Heart left ventricle (tissue), 16 donors: ENCODE data around the gene GFRAL. TPM values are rescaled to one million over a fixed set of nuclear protein-coding genes. Genes with fewer than 3 reads are reported as not detected.

Experiments used
- ATAC-seq, 4 donors: fragments of 200-7000 bp; cut with Tn5 transposase; one replicate each; pipeline ENCODE4 v1.9.1; 2020 to 2022; ENCODE audit warnings: moderate library complexity in 4 of 4, mild to moderate bottlenecking in 3 of 4, moderate number of reproducible peaks in 1 of 4
- DNase-seq, 5 donors: peaks; one replicate each; pipeline ENCODE4 v3.0.0-alpha.2; 2020
- H3K27ac ChIP-seq, 12 donors: fragments of 200-600 bp; sonication (generic) in 4 of 12; one replicate each; pipeline versions ENCODE4 v1.5.0 to v1.8.0; 2016 to 2022; ENCODE audit warnings: mild to moderate bottlenecking in 2 of 12
- H3K27me3 ChIP-seq, 9 donors: fragments of 200-600 bp; sonication (generic) in 2 of 9; one replicate each; pipeline versions ENCODE4 v1.5.1 to v1.8.0; 2016 to 2022; ENCODE audit warnings: mild to moderate bottlenecking in 3 of 9
- H3K36me3 ChIP-seq, 9 donors: fragments of 200-600 bp; sonication (generic) in 2 of 9; one replicate each; pipeline versions ENCODE4 v1.5.0 to v1.8.0; 2018 to 2022; ENCODE audit warnings: mild to moderate bottlenecking in 2 of 9
- H3K4me1 ChIP-seq, 12 donors: fragments of 200-600 bp; sonication (generic) in 4 of 12; one replicate each; pipeline versions ENCODE4 v1.5.0 to v1.8.0; 2016 to 2022; ENCODE audit warnings: mild to moderate bottlenecking in 3 of 12
- H3K4me3 ChIP-seq, 12 donors: fragments of 200-600 bp; sonication (generic) in 4 of 12; one replicate each; pipeline versions ENCODE4 v1.5.0 to v1.8.0; 2017 to 2022; ENCODE audit warnings: mild to moderate bottlenecking in 9 of 12, moderate library complexity in 4 of 12
- H3K9me3 ChIP-seq, 12 donors: fragments of 200-600 bp; sonication (generic) in 4 of 12; one replicate each; pipeline versions ENCODE4 v1.5.0 to v1.8.0; 2016 to 2022; ENCODE audit warnings: mild to moderate bottlenecking in 1 of 12
- CTCF ChIP-seq, 12 donors: fragments of 200-600 bp; sonication (generic) in 4 of 12; IDR thresholded peaks; one replicate each; pipeline versions ENCODE4 v1.5.0 to v1.8.0; 2018 to 2022; ENCODE audit warnings: antibody characterized with exemption in 12 of 12, mild to moderate bottlenecking in 5 of 12
- POLR2A ChIP-seq, 2 donors: fragments of 450-650 bp; IDR thresholded peaks; one replicate each; pipeline ENCODE4 v1.6.1; 2017; ENCODE audit warnings: antibody characterized with exemption in 2 of 2, mild to moderate bottlenecking in 2 of 2, moderate library complexity in 2 of 2
- WGBS, 4 donors: extraction: QIAGEN DNeasy Blood & Tissue Kit in 2 of 4; methylation state at CpG; one replicate each; pipeline versions ENCODE4 v1.1.5 to v1.1.7; 2013 to 2018; 5-methylcytosine and 5-hydroxymethylcytosine counted together
- intact Hi-C, 10 donors: fragments of 100-400 bp; cut with DNase I; formaldehyde crosslinking; loops; one replicate each; pipeline versions ENCODE4 v1.11.1 to v1.14.2; 2022
- polyA plus RNA-seq, 2 donors: library from polyadenylated mRNA; stranded (reverse); fragments of 200-250 nt; gene quantifications; one replicate each; pipeline ENCODE4 v1.2.3, GENCODE V29; 2013
- total RNA-seq, 9 donors: library from RNA; depleted of rRNA in 2 of 9; stranded (reverse); fragments of >200 nt in 2 of 9; fragmentation: NEBNext Ultra II Directional in 3 of 9; extraction: Animal tissue kit (Norgen Biotek cat#: 25700) in 3 of 9; gene quantifications; one replicate each; pipeline versions ENCODE4 v1.1.0 to v1.2.4, GENCODE V29; 2016 to 2023
- donor health status: ischemic (EF 13 %, LVEDD 7.1; RV severe dilation, severe dysfunction).
- donor health status: healthy with polysubstance abuse.
- donor health status: DM: no; HTN: yes; CAD: no.
- donor health status: DM: no; HTN: no; CAD: no.
- donor health status: ischemic (EF 25% LVEDD 6.9; RV normal size, moderate dysfunction).
- donor health status: ischemic (EF 25% LVEDD 5.7; RV mildly dilated, moderate dysfunction).
- donor health status: healthy.
- donor health status: DM: yes; HTN: yes; CAD: no.
- donor health status: ischemic (EF 35%, LVEDD 5.7; RV mildly dilated, moderate dysfunction).
- donor health status: nonischemic (EF 11% LVEDD 7.7; RV severe dilation, severe dysfunction).
- donor health status: DM: yes; HTN: yes; CAD: no.
- donor health status: PGD.
- donor health status: ischemic (EF 29% LVEDD 5.4; RV normal size, mild dysfunction).
- donor health status: nonischemic (EF 23%, LVEDD 6.1; RV moderate dilation, normal function).

Gene GFRAL
- total and polyA plus RNA-seq, 11 donors, result not detected

GRCh38 chr6:55443238-55444134, 116.2 kb downstream of the GFRAL start:
- no peaks in the 10 kb centered on the region for H3K36me3 ChIP-seq
- TF ChIP-seq POLR2A (IDR thresholded peaks at IDR 0.05) (no peak), CTCF (IDR thresholded peaks at IDR 0.05) (no peak)
- no peaks in the 10 kb centered on the region for H3K4me1 ChIP-seq
- 69 to 71% (median 69%) methylated on average over 7 of the region's 7 CpGs for WGBS, 4 donors
- DNase-seq (no peak), ATAC-seq (no peak)
- no peak overlapping the region for H3K4me3 ChIP-seq
- H3K27me3 ChIP-seq, result no peaks in the 10 kb centered on the region
- no peak overlapping the region for H3K27ac ChIP-seq
- intact Hi-C loops, result loop anchor here in 7 of 10 donors (2.0 to 10.0 kb wide), 8 partner anchors 166 to 851 kb away; no protein-coding TSS in a partner anchor
- no peaks in the 10 kb centered on the region for H3K9me3 ChIP-seq

GRCh38 chr6:55445648-55446204, 118.5 kb downstream of the GFRAL start:
- no peak overlapping the region for H3K27ac ChIP-seq
- TF ChIP-seq POLR2A (IDR thresholded peaks at IDR 0.05), result no peak
- TF ChIP-seq CTCF (IDR thresholded peaks at IDR 0.05), result peak; percentile 27 to 65 (median 53)
- DNase-seq (no peak), ATAC-seq (no peak)
- no peaks in the 10 kb centered on the region for H3K36me3 ChIP-seq
- no peak overlapping the region for H3K4me3 ChIP-seq
- H3K27me3 ChIP-seq, result no peaks in the 10 kb centered on the region
- intact Hi-C loops, result loop anchor here (2.0 to 10.0 kb wide), 9 partner anchors 171 to 849 kb away; no protein-coding TSS in a partner anchor
- WGBS, 4 donors, result 0 to 5% (median 2%) methylated on average over 1 of the region's 1 CpG
- H3K9me3 ChIP-seq, result no peaks in the 10 kb centered on the region
- H3K4me1 ChIP-seq, result peaks cover 0 to 12% (median 0%) of the 10 kb centered on the region in 12 donors

GRCh38 chr6:55447891-55448290, 120.6 kb downstream of the GFRAL start:
- no peak for DNase-seq
- H3K36me3 ChIP-seq, result no peaks in the 10 kb centered on the region
- 88 to 94% (median 92%) methylated on average over 3 of the region's 3 CpGs for WGBS, 4 donors
- H3K4me1 ChIP-seq, result peaks cover 0 to 12% (median 0%) of the 10 kb centered on the region in 12 donors
- no peak for TF ChIP-seq CTCF (IDR thresholded peaks at IDR 0.05)
- TF ChIP-seq POLR2A (IDR thresholded peaks at IDR 0.05), result no peak
- no peak overlapping the region for H3K4me3 ChIP-seq
- no peaks in the 10 kb centered on the region for H3K27me3 ChIP-seq
- no peaks in the 10 kb centered on the region for H3K9me3 ChIP-seq
- ATAC-seq, result no peak
- intact Hi-C loops, result loop anchor here (2.0 to 10.0 kb wide), 9 partner anchors 173 to 847 kb away; no protein-coding TSS in a partner anchor
- H3K27ac ChIP-seq, result no peak overlapping the region

- intact Hi-C loops, result loop anchor here (2.0 to 10.0 kb wide), 9 partner anchors 174 to 846 kb away; no protein-coding TSS in a partner anchor
- Histone ChIP-seq H3K36me3 (no peaks in the 10 kb centered on the region), H3K4me3 (no peak overlapping the region), H3K27me3 (no peaks in the 10 kb centered on the region), H3K9me3 (no peaks in the 10 kb centered on the region), H3K4me1 (peaks cover 0 to 12% (median 0%) of the 10 kb centered on the region in 12 donors), H3K27ac (peak overlapping the region in 2 of 12 donors; percentile 1 to 55)
- no peak for ATAC-seq
- DNase-seq, result no peak
- TF ChIP-seq POLR2A (IDR thresholded peaks at IDR 0.05) (no peak), CTCF (IDR thresholded peaks at IDR 0.05) (no peak)
These were observed 121.2 kb downstream of the GFRAL start for GRCh38 chr6:55448451-55448850.
